ENCODE data around the gene TOMM34. TPM values are rescaled to one million over a fixed set of nuclear protein-coding genes. Genes with fewer than 3 reads are reported as not detected.

TOMM34 gene
- total RNA-seq, 1 donor from 2014 or later, result 9.1 TPM

GRCh38 chr20:44963325-44964215 is 3.4 kb upstream of the TOMM34 start:
- no peak for DNase-seq (ENCODE audit: low spot score)

- DNase-seq (ENCODE audit: low spot score), result no peak
These were observed 2.3 kb upstream of the TOMM34 start for GRCh38 chr20:44962483-44962882.

- no peak for DNase-seq (ENCODE audit: low spot score)
These were observed 1.7 kb upstream of the TOMM34 start for GRCh38 chr20:44961870-44962267.

- no peak for DNase-seq (ENCODE audit: low spot score)
These were observed 1.0 kb upstream of the TOMM34 start for GRCh38 chr20:44961011-44961869.

- DNase-seq (ENCODE audit: low spot score), result no peak
These were observed 527 bp downstream of the TOMM34 start for GRCh38 chr20:44959638-44960102.

GRCh38 chr20:44959082-44959637 is 1.0 kb downstream of the TOMM34 start:
- no peak for DNase-seq (ENCODE audit: low spot score)

GRCh38 chr20:44958276-44958675 is 1.9 kb downstream of the TOMM34 start:
- no peak for DNase-seq (ENCODE audit: low spot score)

GRCh38 chr20:44956410-44956809 is 3.8 kb downstream of the TOMM34 start:
- DNase-seq (ENCODE audit: low spot score), result no peak

GRCh38 chr20:44955270-44955669 is 4.9 kb downstream of the TOMM34 start:
- no peak for DNase-seq (ENCODE audit: low spot score)

- no peak for DNase-seq (ENCODE audit: low spot score)
These were observed 6.0 kb downstream of the TOMM34 start for GRCh38 chr20:44954211-44954610.

GRCh38 chr20:44952731-44953130 is 7.5 kb downstream of the TOMM34 start:
- DNase-seq (ENCODE audit: low spot score), result no peak

GRCh38 chr20:44950368-44950767 is 9.8 kb downstream of the TOMM34 start:
- DNase-seq (ENCODE audit: low spot score), result no peak

GRCh38 chr20:44948513-44948912 is 11.7 kb downstream of the TOMM34 start:
- no peak for DNase-seq (ENCODE audit: low spot score)

- DNase-seq (ENCODE audit: low spot score), result no peak
These were observed 12.1 kb downstream of the TOMM34 start for GRCh38 chr20:44948107-44948506.

- DNase-seq (ENCODE audit: low spot score), result no peak
These were observed 13.8 kb downstream of the TOMM34 start for GRCh38 chr20:44946271-44946852.

- DNase-seq (ENCODE audit: low spot score), result no peak
These were observed 14.9 kb downstream of the TOMM34 start for GRCh38 chr20:44945261-44945660.

GRCh38 chr20:44943828-44944227 is 16.4 kb downstream of the TOMM34 start:
- no peak for DNase-seq (ENCODE audit: low spot score)

GRCh38 chr20:44942264-44942973 is 17.8 kb downstream of the TOMM34 start:
- no peak for DNase-seq (ENCODE audit: low spot score)

GRCh38 chr20:44941120-44941691 is 19.0 kb downstream of the TOMM34 start:
- no peak for DNase-seq (ENCODE audit: low spot score)

GRCh38 chr20:44938637-44939036 is 21.6 kb downstream of the TOMM34 start:
- DNase-seq (ENCODE audit: low spot score), result no peak

All from mesenteric fat pad (tissue), 1 donor.